ENCODE results near the gene NR4A3. TPM values are rescaled to one million over a fixed set of nuclear protein-coding genes. Genes with fewer than 3 reads are reported as not detected.

The NR4A3 gene
- total and polyA plus RNA-seq, 2 of the 13 experiments (the other 11 are each of a cell fraction or from before 2014, with no cell fraction given) = 0.02 to 0.09 TPM

- TF ChIP-seq ARID5B (CRISPR knock-in tag; IDR thresholded peaks at IDR 0.05) (peak; percentile 56), ZNF3 (CRISPR knock-in tag; IDR thresholded peaks at IDR 0.05) (no peak), PATZ1 (CRISPR knock-in tag; IDR thresholded peaks at IDR 0.05) (peak; percentile 56), ZNF710 (CRISPR knock-in tag; IDR thresholded peaks at IDR 0.05; ENCODE audit: borderline replicate concordance) (no peak), RBM39 (IDR thresholded peaks at IDR 0.05; ENCODE audit: low read depth, low read length, poor library complexity, severe bottlenecking) (peak; percentile 31), ARNT (IDR thresholded peaks at IDR 0.05) (no peak), PCBP2 (optimal IDR thresholded peaks at IDR 0.05; ENCODE audit: low read depth, low read length, poor library complexity, severe bottlenecking) (no peak), E2F2 (CRISPR knock-in tag; IDR thresholded peaks at IDR 0.05; ENCODE audit: borderline replicate concordance) (no peak), IKZF5 (CRISPR knock-in tag; IDR thresholded peaks at IDR 0.05) (peak; percentile 70; the same call in 1 of the 2 replicates), ZNF660 (CRISPR knock-in tag; IDR thresholded peaks at IDR 0.05; ENCODE audit: borderline replicate concordance, low read depth) (no peak), TGIF2 (CRISPR knock-in tag; IDR thresholded peaks at IDR 0.05) (peak; percentile 64), SOX6 (IDR thresholded peaks at IDR 0.05) (no peak), SOX6 (CRISPR knock-in tag; IDR thresholded peaks at IDR 0.05) (peak; percentile 25; the same call in 1 of the 2 replicates), ELK4 (CRISPR knock-in tag; IDR thresholded peaks at IDR 0.05; ENCODE audit: borderline replicate concordance) (no peak), GABPB1 (CRISPR knock-in tag; IDR thresholded peaks at IDR 0.05) (peak; percentile 76; the same call in 1 of the 2 replicates), KDM5B (CRISPR knock-in tag; IDR thresholded peaks at IDR 0.05; ENCODE audit: borderline replicate concordance) (no peak; the same call in 1 of the 2 replicates), CBFB (CRISPR knock-in tag; IDR thresholded peaks at IDR 0.05) (no peak)
Measured at GRCh38 chr9:99821396-99822108, at the start of gene NR4A3 (continued).

All from HepG2 (cell line).